ENCODE measurements around the gene MBTD1. TPM values are rescaled to one million over a fixed set of nuclear protein-coding genes. Genes with fewer than 3 reads are reported as not detected.

MBTD1 gene
- total and polyA plus RNA-seq, 2 of the 8 experiments (the other 6 are each of a cell fraction or from before 2014, with no cell fraction given) = 20.3 to 51.4 TPM

GRCh38 chr17:51135956-51136355, 123.9 kb downstream of the MBTD1 start:
- Histone ChIP-seq H3K23ac (ENCODE audit: insufficient read length) (no peak overlapping the region), H3K56ac (replicated peaks; ENCODE audit: insufficient read length, low read depth, low read length) (no peak overlapping the region), H3K4me3 (ENCODE audit: extremely low read depth in 1 of 4, insufficient read depth in 2 of 4, low read depth in 3 of 4, low read length in 4 of 4) (no peak overlapping the region), H3K9me3 (ENCODE audit: insufficient read depth in 2 of 2, low read depth in 1 of 2, low read length in 1 of 2) (no peaks in the 10 kb centered on the region), H3K9ac (replicated peaks in 1 of 4; ENCODE audit: extremely low read depth in 1 of 4, low read depth in 3 of 4, low read length in 3 of 4) (no peak overlapping the region), H2BK12ac (ENCODE audit: low read depth, low read length) (no peak overlapping the region), H3K23me2 (ENCODE audit: low read depth, low read length) (no peaks in the 10 kb centered on the region), H2BK20ac (ENCODE audit: low read length) (no peak overlapping the region), H3K27me3 (replicated peaks in 1 of 4; ENCODE audit: control insufficient read depth in 3 of 4, extremely low read depth in 1 of 4, insufficient read depth in 3 of 4, low read length in 3 of 4) (no peaks in the 10 kb centered on the region), H4K91ac (replicated peaks; ENCODE audit: insufficient read length, low read length) (no peak overlapping the region), H3K79me2 (ENCODE audit: control insufficient read depth in 1 of 2, insufficient read depth in 2 of 2, low read length in 2 of 2) (no peaks in the 10 kb centered on the region), H4K8ac (ENCODE audit: extremely low read depth, insufficient read depth, low read length) (no peak overlapping the region), H3K4ac (replicated peaks; ENCODE audit: insufficient read length, low read depth, low read length) (no peak overlapping the region), H2AK5ac (ENCODE audit: low read depth, low read length) (no peak overlapping the region), H2AFZ (ENCODE audit: low read length) (no peak overlapping the region), H3K79me1 (ENCODE audit: low read depth, low read length) (no peaks in the 10 kb centered on the region), H3K4me2 (ENCODE audit: insufficient read depth in 1 of 2, low read depth in 2 of 2, low read length in 2 of 2) (no peak overlapping the region), H3K27ac (ENCODE audit: low read depth, low read length) (no peak overlapping the region), H2BK120ac (replicated peaks; ENCODE audit: low read depth, low read length) (no peak overlapping the region), H3K18ac (ENCODE audit: extremely low read depth, low read length) (no peak overlapping the region), H4K20me1 (replicated peaks in 1 of 2; ENCODE audit: control insufficient read depth in 1 of 2, insufficient read depth in 2 of 2, low read length in 2 of 2) (no peaks in the 10 kb centered on the region), H3K14ac (ENCODE audit: insufficient read length) (no peak overlapping the region), H3K4me1 (replicated peaks in 1 of 4; ENCODE audit: control insufficient read depth in 3 of 4, insufficient read depth in 4 of 4, low read length in 3 of 4) (no peaks in the 10 kb centered on the region), H2BK5ac (ENCODE audit: low read depth, low read length) (no peak overlapping the region), H2BK15ac (ENCODE audit: low read length) (no peak overlapping the region), H4K5ac (ENCODE audit: insufficient read length, low read depth, low read length) (no peak overlapping the region), H3K36me3 (ENCODE audit: control insufficient read depth in 2 of 4, insufficient read depth in 4 of 4, low read length in 3 of 4) (no peaks in the 10 kb centered on the region)
- ChIA-PET CTCF (ENCODE audit: partially characterized antibody) (interaction anchor here (0.8 to 1.6 kb wide), 4 partner anchors 17 to 136 kb away, joined by 3 to 6 read pairs (median 4); no protein-coding TSS in a partner anchor), POLR2A (ENCODE audit: partially characterized antibody) (interaction anchor here (1.2 to 2.5 kb wide), 2 partner anchors 14 to 26 kb away, joined by 4 to 7 read pairs; partner anchors contain the start of gene SPAG9)
- FAIRE-seq (no peak), DNase-seq (ENCODE audit: low read depth in 1 of 2, low spot score in 2 of 2) (no peak)
- WGBS, 2 experiments (ENCODE audit: extremely low coverage in 1 of 2, insufficient coverage in 1 of 2, insufficient read length in 1 of 2, insufficient replicate concordance in 2 of 2, low coverage in 1 of 2, low lambda C conversion rate in 2 of 2, missing lambda C conversion rate in 1 of 2) = 90% methylated on average over 3 of the region's 3 CpGs; no CpG with 5 or more reads in 1 of the 2 experiments
- no peak for TF ChIP-seq HDAC6 (IDR thresholded peaks at IDR 0.05; ENCODE audit: low read depth, low read length)
- no peak for TF ChIP-seq FOSL1 (IDR thresholded peaks at IDR 0.05; ENCODE audit: insufficient read depth, low read depth, low read length)
- TF ChIP-seq ZNF274 (IDR thresholded peaks at IDR 0.05; ENCODE audit: borderline replicate concordance, extremely low read depth, low read length) = no peak
- no peak for TF ChIP-seq TAF7 (optimal IDR thresholded peaks at IDR 0.05; ENCODE audit: borderline replicate concordance, low read depth, low read length)
- no peak for TF ChIP-seq TCF12 (IDR thresholded peaks at IDR 0.05; ENCODE audit: low read depth, low read length)
- TF ChIP-seq SAP30 (IDR thresholded peaks at IDR 0.05; ENCODE audit: insufficient read depth, insufficient replicate concordance, low read length) = no peak
- no peak for TF ChIP-seq POLR2A (IDR thresholded peaks at IDR 0.05; ENCODE audit: control extremely low read depth in 1 of 2, low read depth in 2 of 2, low read length in 2 of 2)
- no peak for TF ChIP-seq MAX (IDR thresholded peaks at IDR 0.05)
- TF ChIP-seq KDM1A (IDR thresholded peaks at IDR 0.05; ENCODE audit: borderline replicate concordance, low read length) = no peak
- no peak for TF ChIP-seq JUND (IDR thresholded peaks at IDR 0.05; ENCODE audit: low read length)
- TF ChIP-seq MAFK (IDR thresholded peaks at IDR 0.05; ENCODE audit: low read depth, low read length) = no peak
- TF ChIP-seq, protein P1, sequence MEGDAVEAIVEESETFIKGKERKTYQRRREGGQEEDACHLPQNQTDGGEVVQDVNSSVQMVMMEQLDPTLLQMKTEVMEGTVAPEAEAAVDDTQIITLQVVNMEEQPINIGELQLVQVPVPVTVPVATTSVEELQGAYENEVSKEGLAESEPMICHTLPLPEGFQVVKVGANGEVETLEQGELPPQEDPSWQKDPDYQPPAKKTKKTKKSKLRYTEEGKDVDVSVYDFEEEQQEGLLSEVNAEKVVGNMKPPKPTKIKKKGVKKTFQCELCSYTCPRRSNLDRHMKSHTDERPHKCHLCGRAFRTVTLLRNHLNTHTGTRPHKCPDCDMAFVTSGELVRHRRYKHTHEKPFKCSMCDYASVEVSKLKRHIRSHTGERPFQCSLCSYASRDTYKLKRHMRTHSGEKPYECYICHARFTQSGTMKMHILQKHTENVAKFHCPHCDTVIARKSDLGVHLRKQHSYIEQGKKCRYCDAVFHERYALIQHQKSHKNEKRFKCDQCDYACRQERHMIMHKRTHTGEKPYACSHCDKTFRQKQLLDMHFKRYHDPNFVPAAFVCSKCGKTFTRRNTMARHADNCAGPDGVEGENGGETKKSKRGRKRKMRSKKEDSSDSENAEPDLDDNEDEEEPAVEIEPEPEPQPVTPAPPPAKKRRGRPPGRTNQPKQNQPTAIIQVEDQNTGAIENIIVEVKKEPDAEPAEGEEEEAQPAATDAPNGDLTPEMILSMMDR (IDR thresholded peaks at IDR 0.05; ENCODE audit: control extremely low read depth in 1 of 3, insufficient read depth in 1 of 3, low read depth in 1 of 3, low read length in 3 of 3) = no peak
